H9 (cell line): ENCODE measurements around the gene TMEM14C. TPM values are rescaled to one million over a fixed set of nuclear protein-coding genes. Genes with fewer than 3 reads are reported as not detected.
A peak's percentile ranks its signal among the peaks of the same experiment; 100 is the strongest.

Source experiments
- DNase-seq: peaks from one replicate; pipeline ENCODE4 v3.0.0-alpha.2; 2017
- H2AFZ ChIP-seq: one replicate; pipeline ENCODE4 v1.6.1; 2013; ENCODE audit warnings: mild to moderate bottlenecking, low read length, control low read depth, moderate library complexity
- H2AK5ac ChIP-seq: 2 replicates; pipeline ENCODE4 v1.6.1; 2013; ENCODE audit warnings: low read length, control low read depth, mixed read lengths; ENCODE audit not compliant: insufficient read length
- H2BK120ac ChIP-seq: one replicate; pipeline ENCODE4 v1.6.1; 2013; ENCODE audit warnings: low read depth, mild to moderate bottlenecking, low read length, control low read depth, inconsistent platforms; ENCODE audit not compliant: poor library complexity, severe bottlenecking
- H2BK12ac ChIP-seq: 2 replicates; pipeline ENCODE4 v1.6.1; 2013; ENCODE audit warnings: low read length, control low read depth, mixed read lengths, low read depth; ENCODE audit not compliant: insufficient read length
- H2BK15ac ChIP-seq: 2 replicates; pipeline ENCODE4 v1.6.1; 2013; ENCODE audit warnings: low read depth, low read length, control low read depth
- H2BK20ac ChIP-seq: one replicate; pipeline ENCODE4 v1.6.1; 2013; ENCODE audit warnings: low read depth, mild to moderate bottlenecking, low read length, control low read depth, inconsistent platforms; ENCODE audit not compliant: poor library complexity, severe bottlenecking
- H2BK5ac ChIP-seq: 2 replicates; pipeline ENCODE4 v1.6.1; 2013; ENCODE audit warnings: low read length, control low read depth, mixed read lengths; ENCODE audit not compliant: insufficient read length
- H3K14ac ChIP-seq: 2 replicates; pipeline ENCODE4 v1.6.1; 2013; ENCODE audit warnings: low read length, control low read depth; ENCODE audit not compliant: insufficient read depth
- H3K18ac ChIP-seq: 2 replicates; pipeline ENCODE4 v1.6.1; 2013; ENCODE audit warnings: low read depth, mild to moderate bottlenecking, mixed read lengths, low read length, control low read depth; ENCODE audit not compliant: insufficient read length
- H3K23ac ChIP-seq: 2 replicates; pipeline ENCODE4 v1.6.1; 2013; ENCODE audit warnings: low read length, control low read depth, mixed read lengths, low read depth; ENCODE audit not compliant: insufficient read length
- H3K23me2 ChIP-seq: 2 replicates; pipeline ENCODE4 v1.6.1; 2013; ENCODE audit warnings: low read depth, mild to moderate bottlenecking, mixed read lengths, low read length, control low read depth; ENCODE audit not compliant: insufficient read length, poor library complexity, severe bottlenecking
- H3K27ac ChIP-seq: 2 replicates; pipeline ENCODE4 v1.5.1; 2013; ENCODE audit warnings: low read length, control low read depth, mixed read lengths, low read depth; ENCODE audit not compliant: insufficient read length
- H3K27me3 ChIP-seq: 2 replicates; pipeline ENCODE4 v1.6.1; 2013; ENCODE audit warnings: low read length, control low read depth, inconsistent platforms; ENCODE audit not compliant: insufficient read depth
- H3K4ac ChIP-seq: 2 replicates; pipeline ENCODE4 v1.6.1; 2013; ENCODE audit warnings: low read depth, mild to moderate bottlenecking, control low read depth, inconsistent platforms, low read length, moderate library complexity
- H3K4me1 ChIP-seq: 2 replicates; pipeline ENCODE4 v1.6.1; 2013; ENCODE audit warnings: low read length, control low read depth, inconsistent platforms; ENCODE audit not compliant: insufficient read depth
- H3K4me2 ChIP-seq: 2 replicates; pipeline ENCODE4 v1.6.1; 2013; ENCODE audit warnings: low read length, control low read depth, mixed read lengths; ENCODE audit not compliant: insufficient read length, insufficient read depth
- H3K56ac ChIP-seq: 2 replicates; pipeline ENCODE4 v1.6.1; 2013; ENCODE audit warnings: low read depth, mild to moderate bottlenecking, mixed read lengths, low read length, control low read depth; ENCODE audit not compliant: insufficient read length
- H3K79me1 ChIP-seq: 2 replicates; pipeline ENCODE4 v1.6.1; 2013; ENCODE audit warnings: low read depth, mild to moderate bottlenecking, moderate library complexity, low read length, control low read depth, inconsistent platforms; ENCODE audit not compliant: insufficient read depth, poor library complexity, severe bottlenecking
- H3K79me2 ChIP-seq: 2 replicates; pipeline ENCODE4 v1.6.1; 2013; ENCODE audit warnings: low read length, control low read depth, inconsistent platforms; ENCODE audit not compliant: insufficient read depth
- H3K9ac ChIP-seq: 2 replicates; pipeline ENCODE4 v1.6.1; 2013; ENCODE audit warnings: low read length, control low read depth, mixed read lengths; ENCODE audit not compliant: insufficient read length; ENCODE audit errors: extremely low read depth
- H3K9me3 ChIP-seq: one replicate; pipeline ENCODE4 v1.6.1; 2013; ENCODE audit warnings: low read depth, low read length, inconsistent platforms; ENCODE audit not compliant: control insufficient read depth
- H3T11ph ChIP-seq: one replicate; pipeline ENCODE4 v1.6.1; 2013; ENCODE audit warnings: mild to moderate bottlenecking, low read length, control low read depth, inconsistent platforms
- H4K20me1 ChIP-seq: one replicate; pipeline ENCODE4 v1.6.1; 2013; ENCODE audit not compliant: control insufficient read depth, insufficient read length, insufficient read depth
- H4K5ac ChIP-seq: 2 replicates; pipeline ENCODE4 v1.6.1; 2013; ENCODE audit warnings: low read depth, mild to moderate bottlenecking, mixed read lengths, low read length, control low read depth; ENCODE audit not compliant: insufficient read length
- H4K8ac ChIP-seq: replicated peaks from 2 replicates; pipeline ENCODE4 v1.6.1; 2013; ENCODE audit warnings: low read length, control low read depth, mixed read lengths, low read depth; ENCODE audit not compliant: insufficient read length
- H4K91ac ChIP-seq: 2 replicates; pipeline ENCODE4 v1.6.1; 2013; ENCODE audit warnings: low read depth, mild to moderate bottlenecking, moderate library complexity, mixed read lengths, low read length, control low read depth; ENCODE audit not compliant: insufficient read length
- H3K27ac Mint-ChIP-seq, 3 experiments: 2 replicates in 2 of 3; 3 replicates in 1 of 3; pipeline ENCODE4 v1.8.0; 2020 to 2021; ENCODE audit warnings: mixed read lengths in 3 of 3, mild to moderate bottlenecking in 1 of 3, moderate library complexity in 1 of 3
- H3K27me3 Mint-ChIP-seq: 2 replicates; pipeline ENCODE4 v1.8.0; 2021; ENCODE audit warnings: low read depth, mild to moderate bottlenecking, moderate library complexity, mixed read lengths
- H3K36me3 Mint-ChIP-seq, 3 experiments: 2 replicates in 2 of 3; 3 replicates in 1 of 3; pipeline ENCODE4 v1.8.0; 2020 to 2021; ENCODE audit warnings: low read depth in 3 of 3, mixed read lengths in 3 of 3; ENCODE audit not compliant: insufficient read depth in 1 of 3
- H3K4me1 Mint-ChIP-seq, 2 experiments: 2 replicates each; pipeline ENCODE4 v1.8.0; 2020; ENCODE audit warnings: mixed read lengths in 2 of 2
- H3K4me3 Mint-ChIP-seq, 2 experiments: 2 replicates in 1 of 2; 3 replicates in 1 of 2; pipeline ENCODE4 v1.8.0; 2020 to 2021; ENCODE audit warnings: mild to moderate bottlenecking in 2 of 2, mixed read lengths in 2 of 2, moderate library complexity in 1 of 2
- H3K9me3 Mint-ChIP-seq, 2 experiments: 2 replicates in 1 of 2; 3 replicates in 1 of 2; pipeline ENCODE4 v1.8.0; 2020; ENCODE audit warnings: mild to moderate bottlenecking in 2 of 2, mixed read lengths in 2 of 2, moderate library complexity in 1 of 2
- WGBS: extraction: QIAGEN DNeasy Blood & Tissue Kit; methylation state at CpG from one replicate; pipeline ENCODE4 v1.1.7; 2013; ENCODE audit warnings: missing lambda C conversion rate, low lambda C conversion rate, mixed read lengths; ENCODE audit not compliant: insufficient read length; ENCODE audit errors: extremely low coverage; 5-methylcytosine and 5-hydroxymethylcytosine counted together
- total RNA-seq: library from RNA; stranded (reverse); gene quantifications from 2 replicates; pipeline ENCODE4 v1.2.1, GENCODE V29; 2021
- TF ChIP-seq, protein P1 (sequence below): fragments of 200-600 bp; sonication (generic); conservative IDR thresholded peaks from 3 replicates; pipeline ENCODE4 v1.8.0; 2021; ENCODE audit warnings: antibody characterized with exemption, mild to moderate bottlenecking

TMEM14C gene
- total RNA-seq, 1 experiment from 2014 or later, result 94.4 TPM

DNA sequence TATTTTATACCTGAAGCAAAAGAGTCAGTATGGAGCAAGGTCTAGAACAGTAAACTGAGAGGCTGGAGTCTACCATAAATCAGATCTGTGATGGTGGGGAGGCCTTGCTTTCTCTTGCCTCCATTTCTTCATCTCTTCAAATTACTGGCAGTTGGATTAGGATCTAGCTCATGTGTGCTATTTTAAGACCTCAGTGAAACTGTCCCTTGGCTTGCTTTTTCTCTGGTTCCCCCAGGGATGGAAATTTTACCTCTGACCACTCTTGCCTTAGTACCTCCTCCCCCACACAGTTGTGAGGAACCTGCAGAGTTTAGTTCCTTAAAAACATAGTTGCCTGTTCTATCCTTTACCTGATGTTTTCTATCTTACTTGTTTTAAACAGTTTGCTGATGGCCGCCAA is 33.2 kb downstream of the TMEM14C start:
- Mint-ChIP-seq H3K36me3 (peaks cover 41 to 83% (median 77%) of the 10 kb centered on the region in 3 experiments), H3K4me3 (no peak overlapping the region), H3K27me3 (no peaks in the 10 kb centered on the region), H3K4me1 (peaks cover 0 to 6% of the 10 kb centered on the region in 2 experiments; a peak in 2 of 4 replicates), H3K9me3 (no peaks in the 10 kb centered on the region), H3K27ac (0 out of 7 replicates have a peak overlapping the region, but pooled peaks of 1 of the 3 experiments have one; percentile 8)
- no peaks in the 10 kb centered on the region for H4K20me1 ChIP-seq
- no peak overlapping the region for H2AK5ac ChIP-seq
- H3T11ph ChIP-seq, result no peak overlapping the region
- no peaks in the 10 kb centered on the region for H3K27me3 ChIP-seq
- no peak overlapping the region for H3K56ac ChIP-seq
- no peak overlapping the region for H2BK120ac ChIP-seq
- no peak overlapping the region for H3K9ac ChIP-seq
- no peak overlapping the region for H3K23ac ChIP-seq
- no peak overlapping the region for H2BK15ac ChIP-seq
- no peak overlapping the region for H3K18ac ChIP-seq
- H3K79me1 ChIP-seq, result peaks cover 5% of the 10 kb centered on the region
- no peak overlapping the region for H3K14ac ChIP-seq
- no peak overlapping the region for H3K4ac ChIP-seq
- no peak overlapping the region for H4K5ac ChIP-seq
- H3K79me2 ChIP-seq, result peaks cover 9% of the 10 kb centered on the region; the same call in 1 of the 2 replicates
- H3K27ac ChIP-seq, result no peak overlapping the region
- WGBS, result no CpG with 5 or more reads among the region's 1 CpG
- no peak overlapping the region for H3K4me2 ChIP-seq
- TF ChIP-seq, protein P1, sequence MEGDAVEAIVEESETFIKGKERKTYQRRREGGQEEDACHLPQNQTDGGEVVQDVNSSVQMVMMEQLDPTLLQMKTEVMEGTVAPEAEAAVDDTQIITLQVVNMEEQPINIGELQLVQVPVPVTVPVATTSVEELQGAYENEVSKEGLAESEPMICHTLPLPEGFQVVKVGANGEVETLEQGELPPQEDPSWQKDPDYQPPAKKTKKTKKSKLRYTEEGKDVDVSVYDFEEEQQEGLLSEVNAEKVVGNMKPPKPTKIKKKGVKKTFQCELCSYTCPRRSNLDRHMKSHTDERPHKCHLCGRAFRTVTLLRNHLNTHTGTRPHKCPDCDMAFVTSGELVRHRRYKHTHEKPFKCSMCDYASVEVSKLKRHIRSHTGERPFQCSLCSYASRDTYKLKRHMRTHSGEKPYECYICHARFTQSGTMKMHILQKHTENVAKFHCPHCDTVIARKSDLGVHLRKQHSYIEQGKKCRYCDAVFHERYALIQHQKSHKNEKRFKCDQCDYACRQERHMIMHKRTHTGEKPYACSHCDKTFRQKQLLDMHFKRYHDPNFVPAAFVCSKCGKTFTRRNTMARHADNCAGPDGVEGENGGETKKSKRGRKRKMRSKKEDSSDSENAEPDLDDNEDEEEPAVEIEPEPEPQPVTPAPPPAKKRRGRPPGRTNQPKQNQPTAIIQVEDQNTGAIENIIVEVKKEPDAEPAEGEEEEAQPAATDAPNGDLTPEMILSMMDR, result no peak
- no peak overlapping the region for H2AFZ ChIP-seq
- no peaks in the 10 kb centered on the region for H3K4me1 ChIP-seq
- no peak overlapping the region for H2BK5ac ChIP-seq
- H2BK20ac ChIP-seq, result no peak overlapping the region
- no peaks in the 10 kb centered on the region for H3K23me2 ChIP-seq
- H3K9me3 ChIP-seq, result no peaks in the 10 kb centered on the region
- no peak overlapping the region for H2BK12ac ChIP-seq
- no peak for DNase-seq
- H4K8ac ChIP-seq, result no peak overlapping the region
- no peak overlapping the region for H4K91ac ChIP-seq
